HG03064 (cell line): ENCODE results near the gene EWSR1.
"Not testable (repeated sequence)": the region's sequence is repeated elsewhere in the genome, so short reads cannot be mapped to it uniquely, and the experiment has no call there.

Source experiments
- ATAC-seq: cut with Tn5 transposase; IDR thresholded peaks from one replicate; pipeline ENCODE4 v1.9.1; 2021; ENCODE audit warnings: low read depth; ENCODE audit not compliant: unreplicated experiment

The EWSR1 gene, protein sequence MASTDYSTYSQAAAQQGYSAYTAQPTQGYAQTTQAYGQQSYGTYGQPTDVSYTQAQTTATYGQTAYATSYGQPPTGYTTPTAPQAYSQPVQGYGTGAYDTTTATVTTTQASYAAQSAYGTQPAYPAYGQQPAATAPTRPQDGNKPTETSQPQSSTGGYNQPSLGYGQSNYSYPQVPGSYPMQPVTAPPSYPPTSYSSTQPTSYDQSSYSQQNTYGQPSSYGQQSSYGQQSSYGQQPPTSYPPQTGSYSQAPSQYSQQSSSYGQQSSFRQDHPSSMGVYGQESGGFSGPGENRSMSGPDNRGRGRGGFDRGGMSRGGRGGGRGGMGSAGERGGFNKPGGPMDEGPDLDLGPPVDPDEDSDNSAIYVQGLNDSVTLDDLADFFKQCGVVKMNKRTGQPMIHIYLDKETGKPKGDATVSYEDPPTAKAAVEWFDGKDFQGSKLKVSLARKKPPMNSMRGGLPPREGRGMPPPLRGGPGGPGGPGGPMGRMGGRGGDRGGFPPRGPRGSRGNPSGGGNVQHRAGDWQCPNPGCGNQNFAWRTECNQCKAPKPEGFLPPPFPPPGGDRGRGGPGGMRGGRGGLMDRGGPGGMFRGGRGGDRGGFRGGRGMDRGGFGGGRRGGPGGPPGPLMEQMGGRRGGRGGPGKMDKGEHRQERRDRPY

DNA sequence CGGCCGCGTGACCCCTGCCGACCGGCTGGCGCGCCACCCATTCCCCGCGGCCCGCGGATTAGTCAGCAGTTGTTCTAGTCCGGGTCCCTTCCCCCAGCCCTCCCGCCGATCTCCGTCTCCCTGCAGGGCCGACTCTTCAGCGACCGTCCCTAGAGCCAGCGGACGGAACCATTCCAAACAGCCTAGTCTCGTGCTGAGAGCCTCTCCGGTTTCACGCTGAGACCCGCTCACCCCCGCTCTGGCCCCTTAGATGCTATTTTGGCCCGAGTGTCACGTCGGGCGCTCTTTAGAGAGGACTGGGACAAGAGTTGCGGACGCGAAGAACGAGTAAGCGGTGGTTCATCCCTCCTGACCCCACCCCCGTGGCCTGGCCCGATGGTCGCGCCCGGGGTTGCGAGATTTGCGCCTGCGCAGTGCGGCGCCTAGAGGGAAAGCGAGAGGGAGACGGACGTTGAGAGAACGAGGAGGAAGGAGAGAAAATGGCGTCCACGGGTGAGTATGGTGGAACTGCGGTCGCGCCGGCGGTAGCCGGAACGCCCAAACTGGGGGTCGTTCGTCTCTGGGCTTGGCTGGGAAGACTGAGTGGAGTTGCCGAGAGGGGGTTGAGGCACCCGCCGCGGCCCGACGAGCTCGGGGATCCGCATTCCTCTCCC, at the start of gene EWSR1, which contains the start of gene RHBDD3:
Gene EWSR1 (plus strand): TSS at position 411 of the 653 bp plus-strand sequence. CDS start 69 bp downstream, at position 480.
Gene RHBDD3 (minus strand): TSS at position 124 of the 653 bp plus-strand sequence. CDS start 2,355 bp downstream, outside the sequence.
- ATAC-seq: peak; percentile 53

DNA sequence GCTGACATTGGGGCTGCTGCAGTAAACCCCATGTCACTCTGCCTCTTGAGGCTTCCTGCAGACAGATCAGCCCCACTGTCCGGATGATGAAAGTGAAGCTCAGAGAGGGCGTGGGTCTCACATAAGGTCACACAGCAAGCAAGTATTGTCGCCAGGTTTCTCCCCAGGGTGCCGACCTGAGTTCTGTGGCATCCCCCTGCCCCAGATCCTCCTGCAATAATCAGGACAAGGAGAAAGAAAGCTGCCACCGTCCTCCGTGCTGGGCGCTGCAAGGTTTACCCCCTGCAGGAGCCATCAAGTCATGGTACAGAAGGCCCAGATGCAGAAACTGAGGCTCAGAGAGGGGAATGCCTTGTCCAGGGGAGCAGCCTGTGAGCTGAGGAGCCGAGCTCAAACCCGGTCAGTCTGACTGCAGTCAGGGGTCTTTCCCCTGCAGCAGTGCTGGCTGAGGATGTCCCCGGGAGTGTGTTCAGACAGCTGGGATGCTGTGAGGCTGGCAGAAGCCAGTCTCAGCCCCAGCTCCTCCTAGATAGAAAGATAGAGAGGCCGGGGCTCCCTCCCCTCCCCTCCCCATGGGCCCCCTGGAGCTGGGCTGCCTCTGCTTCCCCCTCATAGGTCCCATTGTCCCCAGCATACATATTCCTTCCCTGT, 49.2 kb upstream of the EWSR1 start:
- ATAC-seq: no peak

DNA sequence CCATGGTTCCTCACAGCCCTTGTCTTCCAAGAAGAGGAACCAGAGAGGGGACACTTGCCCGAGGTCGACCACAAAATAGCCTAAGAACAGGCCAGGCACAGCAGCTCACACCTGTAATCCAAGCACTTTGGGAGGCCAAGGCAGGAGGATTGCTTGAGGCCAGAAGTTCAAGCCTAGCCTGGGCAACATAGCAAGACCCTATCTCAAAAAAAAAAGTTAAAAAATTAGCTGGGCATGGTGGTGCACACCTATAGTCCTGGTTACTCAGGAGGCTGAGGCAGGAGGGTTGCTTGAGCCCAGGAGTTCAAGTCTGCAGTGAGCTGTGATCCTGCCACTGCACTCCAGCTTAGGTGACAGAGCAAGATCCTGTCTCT, 48.7 kb upstream of the EWSR1 start:
- ATAC-seq: not testable (repeated sequence)

DNA sequence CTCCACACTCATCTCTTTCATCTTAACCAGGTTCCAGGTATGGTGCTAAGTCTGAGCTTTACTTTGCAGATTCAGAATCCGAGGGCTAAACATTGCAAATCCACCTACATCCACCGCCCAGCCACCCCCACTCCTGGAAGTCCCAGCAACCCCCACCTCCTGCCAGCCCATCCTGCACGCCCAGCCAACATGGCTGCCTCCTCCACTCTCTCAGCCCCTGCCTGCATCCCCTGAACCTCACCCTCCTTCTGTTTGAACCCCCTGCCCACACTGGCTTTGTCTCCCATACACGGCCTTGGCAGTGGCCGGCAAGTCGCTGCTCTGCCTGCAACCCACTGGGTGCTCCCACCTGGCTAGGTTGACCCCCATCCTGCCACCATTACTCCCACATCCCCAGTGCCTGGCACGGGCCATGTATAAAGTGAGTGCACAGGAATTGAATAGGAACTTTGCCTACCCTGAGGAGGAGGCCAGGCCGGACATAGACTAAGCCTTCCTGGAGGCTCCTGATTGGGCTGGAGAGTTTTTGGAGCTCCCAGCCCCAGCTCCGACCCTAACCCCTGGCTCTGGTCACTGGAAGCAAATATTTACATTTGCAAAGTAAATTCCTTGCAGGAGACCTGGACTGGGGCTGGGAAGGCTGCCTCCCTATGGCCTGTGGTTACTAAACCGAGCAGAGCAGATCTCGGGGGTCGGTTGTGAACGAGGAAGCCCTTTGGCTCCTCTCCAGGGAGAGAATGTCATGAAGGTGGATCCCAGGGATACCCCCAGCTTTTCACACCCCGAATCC, 48.0 kb upstream of the EWSR1 start:
- ATAC-seq: no peak

DNA sequence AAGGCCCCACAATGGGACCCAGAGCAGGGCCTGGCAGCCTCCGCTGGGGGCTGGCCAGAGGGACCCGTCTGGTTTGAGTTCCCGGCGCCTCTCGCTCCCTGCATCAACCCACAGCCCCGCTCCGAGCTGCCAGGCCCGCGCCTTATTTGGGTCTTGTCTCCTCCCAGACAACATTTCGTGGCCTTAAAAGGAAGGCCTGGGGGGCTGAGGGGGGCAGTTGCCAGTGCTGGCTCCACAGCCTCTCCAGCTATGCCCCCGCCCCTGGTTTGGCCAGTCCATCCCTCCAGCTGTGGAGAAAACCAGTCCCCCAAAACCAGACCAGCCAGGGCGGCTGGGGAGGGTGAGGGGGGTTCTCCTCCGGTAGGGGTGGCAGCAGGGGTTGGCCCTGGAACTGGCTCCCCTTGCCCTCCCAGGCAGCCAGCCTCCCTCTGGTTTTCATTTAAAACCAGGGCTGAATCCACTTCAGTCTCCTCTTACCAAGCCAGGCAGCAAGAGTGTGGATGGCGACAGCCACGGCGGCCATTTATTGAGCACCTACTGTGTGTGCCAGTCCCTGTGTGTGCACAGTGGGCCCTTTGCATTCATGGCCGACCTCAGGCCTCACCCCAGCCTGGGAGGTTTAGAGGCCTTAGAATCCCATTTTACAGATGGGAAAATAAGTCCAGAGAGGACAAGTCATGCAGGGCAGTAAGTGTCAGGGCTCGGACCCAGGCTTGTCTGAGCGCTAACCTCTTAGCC, 43.8 kb upstream of the EWSR1 start:
- no peak for ATAC-seq

DNA sequence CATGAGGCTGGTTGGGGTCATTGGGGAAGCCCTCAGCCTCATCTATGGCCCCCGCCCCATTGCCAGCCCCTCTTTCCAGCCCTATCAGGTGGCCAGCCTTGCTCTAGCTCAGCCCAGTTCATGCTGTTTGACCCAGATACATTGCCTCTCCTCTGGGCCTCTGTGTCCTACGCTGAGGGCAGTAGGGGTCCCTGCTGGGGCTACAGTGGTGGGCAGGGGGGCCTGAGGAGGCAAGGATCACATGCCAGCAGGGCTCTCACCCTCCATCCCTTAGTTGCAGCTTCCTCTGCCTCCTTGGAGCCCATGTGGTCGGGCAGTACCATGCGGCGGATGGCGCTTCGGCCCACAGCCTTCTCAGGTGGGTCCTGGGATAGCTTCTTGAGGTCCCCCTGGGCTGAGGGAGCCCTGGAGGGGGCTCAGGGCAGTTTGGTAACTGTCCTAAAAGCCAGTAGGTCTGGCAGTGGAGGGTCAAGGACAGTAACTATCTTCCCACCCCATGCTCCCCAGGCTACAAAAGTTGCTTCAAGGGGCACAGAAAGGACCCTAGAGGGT, 43.1 kb upstream of the EWSR1 start:
- no peak for ATAC-seq

DNA sequence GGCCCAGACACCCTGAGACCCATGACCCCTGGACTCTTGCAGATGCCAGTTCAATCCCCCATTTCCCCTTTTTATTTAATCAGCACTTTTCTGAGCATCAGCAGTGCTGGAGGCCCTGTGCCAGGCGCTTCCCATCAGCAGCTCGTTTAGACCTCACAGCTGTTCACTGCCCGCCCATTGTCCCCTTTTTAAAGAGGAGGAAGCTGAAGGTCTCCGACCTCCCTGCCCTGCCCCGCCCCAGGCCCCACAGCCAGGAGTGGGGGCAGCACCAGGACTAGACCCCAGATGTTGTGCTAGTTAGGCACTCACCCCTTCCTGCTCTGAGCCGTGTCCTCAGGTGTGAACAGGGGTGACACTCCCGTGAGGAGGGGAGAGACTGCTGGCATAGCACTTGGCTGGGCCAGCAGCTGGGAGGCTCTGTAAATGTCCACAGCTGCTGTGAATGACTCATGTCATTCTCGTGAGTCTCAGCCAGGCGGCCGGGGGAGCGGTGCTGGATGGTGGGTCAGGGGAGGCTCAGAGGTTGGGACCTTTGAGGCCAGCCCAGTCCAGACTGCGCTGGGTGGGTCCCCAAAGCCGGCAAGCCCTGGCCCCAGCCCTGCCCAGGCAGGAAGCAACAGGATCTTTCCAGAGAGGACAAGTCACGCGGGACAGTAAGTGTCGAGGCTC, 42.5 kb upstream of the EWSR1 start:
- ATAC-seq: no peak

DNA sequence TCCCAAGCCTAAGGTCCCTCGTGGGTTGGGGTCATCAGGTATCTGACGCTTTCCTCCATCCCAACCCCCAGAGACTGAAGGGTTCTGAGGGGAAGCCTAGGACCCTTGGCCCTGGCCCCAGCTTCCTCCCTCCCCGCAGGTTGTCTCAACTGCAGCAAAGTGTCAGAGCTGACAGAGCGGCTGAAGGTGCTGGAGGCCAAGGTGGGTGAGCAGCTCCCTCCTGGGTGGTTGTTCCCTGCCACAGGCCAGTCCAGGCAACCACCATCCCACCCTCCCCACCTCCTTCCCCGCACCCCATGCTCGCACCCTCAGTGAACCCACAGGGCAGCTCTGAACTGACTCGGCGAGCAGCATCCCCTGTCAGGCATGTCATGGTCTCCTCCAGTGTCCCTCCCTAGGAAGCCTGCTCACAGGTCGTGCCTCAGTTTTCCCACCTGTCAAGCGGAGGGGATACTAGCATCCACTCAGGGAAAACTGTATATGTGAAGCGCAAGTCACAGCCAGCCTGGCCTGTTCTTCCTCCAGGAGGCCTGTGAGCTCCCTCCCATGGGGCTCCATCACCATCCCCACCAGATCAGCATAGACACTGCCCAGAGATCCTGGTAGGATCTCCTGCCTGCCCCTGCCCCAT, 41.6 kb upstream of the EWSR1 start:
- no peak for ATAC-seq

DNA sequence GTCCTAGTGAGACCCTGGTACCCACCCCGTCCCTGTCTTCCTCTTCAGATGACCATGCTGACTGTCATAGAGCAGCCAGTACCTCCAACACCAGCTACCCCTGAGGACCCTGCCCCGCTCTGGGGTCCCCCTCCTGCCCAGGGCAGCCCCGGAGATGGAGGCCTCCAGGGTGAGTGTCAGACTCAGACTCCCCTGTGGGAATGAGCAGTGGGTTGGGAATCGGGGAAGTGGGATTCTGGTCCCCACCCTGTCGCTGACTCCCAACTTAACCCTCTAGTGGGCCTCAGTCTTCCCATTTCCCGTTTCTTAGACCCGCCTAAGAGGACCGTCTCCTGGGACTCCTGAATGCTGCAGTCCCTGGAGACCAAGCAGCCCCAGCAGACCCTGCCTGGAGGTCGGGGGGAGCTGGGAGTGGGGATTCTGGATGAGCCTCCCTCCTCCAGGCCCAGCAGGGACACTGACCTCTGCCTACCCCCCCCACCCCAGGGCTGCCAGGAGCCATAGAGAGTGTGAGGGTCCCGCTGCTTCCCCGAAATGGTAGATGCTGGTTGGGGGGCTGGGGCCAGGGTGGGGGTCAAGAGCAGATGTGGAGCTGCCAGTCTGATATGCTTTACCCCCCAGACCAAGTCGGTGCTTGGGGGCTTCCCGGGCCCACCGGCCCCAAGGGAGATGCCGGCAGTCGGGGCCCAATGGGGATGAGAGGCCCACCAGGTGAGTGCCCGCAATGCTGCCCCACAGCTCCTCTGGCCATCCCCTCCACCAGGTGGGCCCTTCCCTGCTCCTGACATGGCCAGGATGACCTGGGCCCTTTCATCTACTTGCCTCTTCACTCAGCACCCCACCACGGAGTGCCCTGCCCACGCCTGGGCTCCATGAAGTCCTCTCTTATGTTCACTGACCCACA, 36.8 kb upstream of the EWSR1 start:
- no peak for ATAC-seq

DNA sequence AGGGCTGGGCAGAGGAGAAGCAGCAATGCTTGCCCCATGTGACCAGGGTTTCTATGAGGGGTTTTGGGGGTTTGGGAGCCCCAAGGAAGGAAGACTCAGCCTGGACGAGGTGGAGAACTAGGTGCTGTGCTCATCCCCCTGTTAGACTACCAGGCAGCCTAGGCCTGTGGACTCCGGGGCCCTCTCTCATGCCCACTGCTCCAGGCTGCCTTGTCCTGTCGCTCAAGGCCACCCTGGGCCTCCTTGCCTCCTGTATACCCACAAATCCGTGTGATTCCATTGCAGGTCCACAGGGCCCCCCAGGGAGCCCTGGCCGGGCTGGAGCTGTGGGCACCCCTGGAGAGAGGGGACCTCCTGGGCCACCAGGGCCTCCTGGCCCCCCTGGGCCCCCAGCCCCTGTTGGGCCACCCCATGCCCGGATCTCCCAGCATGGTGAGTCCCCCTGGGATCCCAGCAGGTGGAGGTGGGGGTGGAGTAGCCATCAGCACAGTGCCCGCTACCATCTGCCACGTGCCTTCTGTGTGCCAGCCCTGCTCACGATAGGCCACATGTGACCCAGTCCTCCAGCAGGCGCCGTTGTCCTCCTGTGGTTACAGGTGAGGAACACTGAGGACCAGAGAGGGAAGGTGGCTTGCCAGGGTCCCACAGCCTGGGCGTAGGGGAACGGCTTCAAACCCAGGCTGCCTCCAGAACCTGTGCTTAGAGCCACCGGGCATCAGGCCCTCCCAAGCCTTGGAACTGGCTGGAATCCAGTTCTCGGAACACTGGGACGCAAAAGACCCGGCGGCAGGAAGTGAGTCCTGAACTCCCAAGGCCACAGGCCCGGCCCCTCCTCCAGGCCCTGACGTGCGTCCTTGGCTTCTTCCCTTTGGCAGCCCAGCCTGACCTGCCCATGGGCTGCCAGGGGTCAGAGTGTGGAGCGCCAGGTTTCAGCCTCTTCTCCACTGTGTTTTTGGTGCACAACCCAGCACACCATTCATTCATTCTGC, 35.8 kb upstream of the EWSR1 start:
- ATAC-seq: no peak

DNA sequence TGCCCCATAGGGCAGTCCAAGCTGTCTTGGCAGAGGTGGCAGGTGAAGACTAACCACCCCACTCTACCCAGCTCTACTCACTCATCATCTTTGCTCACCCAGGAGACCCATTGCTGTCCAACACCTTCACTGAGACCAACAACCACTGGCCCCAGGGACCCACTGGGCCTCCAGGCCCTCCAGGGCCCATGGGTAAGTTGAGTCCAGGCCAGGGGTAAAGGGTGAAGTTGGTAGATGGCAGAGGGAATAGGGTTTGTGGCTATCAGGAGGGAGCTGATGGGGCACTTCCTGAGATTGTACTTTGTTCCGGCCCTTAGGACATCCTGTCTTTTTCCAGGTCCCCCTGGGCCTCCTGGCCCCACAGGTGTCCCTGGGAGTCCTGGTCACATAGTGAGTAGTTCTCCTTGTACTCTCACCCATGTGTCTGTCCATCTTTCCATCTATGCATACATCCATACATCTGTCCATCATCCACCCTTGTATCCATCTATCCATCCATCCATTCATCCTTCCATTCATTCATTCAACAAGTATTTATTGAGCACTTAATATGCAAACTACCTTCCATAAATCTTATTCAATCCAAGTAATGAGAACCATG, 34.7 kb upstream of the EWSR1 start:
- ATAC-seq: no peak

DNA sequence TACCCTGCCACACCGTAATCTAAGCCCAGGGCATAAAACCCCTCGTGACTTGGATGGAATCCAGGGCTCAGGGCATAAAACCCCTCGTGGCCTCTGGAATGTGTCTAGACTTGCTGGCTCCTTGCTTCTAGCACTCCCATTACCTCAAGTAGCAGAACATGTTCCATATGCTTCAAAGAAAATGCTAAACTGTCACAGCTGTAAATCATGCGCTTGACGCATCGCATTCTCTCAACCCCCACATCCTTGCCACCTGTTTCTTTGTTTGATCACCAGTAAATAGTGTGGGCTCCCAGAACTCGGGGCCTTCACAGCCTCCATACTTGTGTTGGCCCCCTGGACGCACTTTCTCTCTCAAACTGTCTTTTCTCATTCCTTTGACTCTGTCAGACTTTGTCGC, 27.6 kb upstream of the EWSR1 start:
- ATAC-seq: not testable (repeated sequence)

DNA sequence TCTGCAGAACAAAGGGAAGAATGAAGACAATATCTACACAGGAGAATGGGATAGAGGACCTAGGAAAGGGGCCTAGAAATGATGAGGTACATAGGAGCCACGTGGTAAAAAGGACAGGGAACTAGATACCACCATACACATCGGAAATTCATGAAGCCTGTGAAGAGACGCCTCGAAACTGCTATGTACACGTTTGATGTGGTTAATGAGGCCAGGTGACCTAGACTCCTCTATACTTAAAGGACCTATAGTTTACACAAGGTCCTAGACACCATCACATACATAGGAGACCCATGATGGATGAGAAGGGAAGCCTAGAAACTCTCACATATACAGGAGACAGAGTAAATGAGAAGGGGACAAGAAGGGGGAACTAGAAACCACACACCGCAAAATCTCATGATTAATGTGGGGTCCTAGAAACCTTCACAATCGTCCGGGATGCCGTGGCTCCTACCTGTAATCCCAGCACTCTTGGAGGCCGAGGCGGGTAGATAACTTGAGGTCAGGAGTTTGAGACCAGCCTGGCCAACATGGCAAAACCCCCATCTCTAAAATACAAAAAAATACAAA, 24.1 kb upstream of the EWSR1 start:
- ATAC-seq: no peak

DNA sequence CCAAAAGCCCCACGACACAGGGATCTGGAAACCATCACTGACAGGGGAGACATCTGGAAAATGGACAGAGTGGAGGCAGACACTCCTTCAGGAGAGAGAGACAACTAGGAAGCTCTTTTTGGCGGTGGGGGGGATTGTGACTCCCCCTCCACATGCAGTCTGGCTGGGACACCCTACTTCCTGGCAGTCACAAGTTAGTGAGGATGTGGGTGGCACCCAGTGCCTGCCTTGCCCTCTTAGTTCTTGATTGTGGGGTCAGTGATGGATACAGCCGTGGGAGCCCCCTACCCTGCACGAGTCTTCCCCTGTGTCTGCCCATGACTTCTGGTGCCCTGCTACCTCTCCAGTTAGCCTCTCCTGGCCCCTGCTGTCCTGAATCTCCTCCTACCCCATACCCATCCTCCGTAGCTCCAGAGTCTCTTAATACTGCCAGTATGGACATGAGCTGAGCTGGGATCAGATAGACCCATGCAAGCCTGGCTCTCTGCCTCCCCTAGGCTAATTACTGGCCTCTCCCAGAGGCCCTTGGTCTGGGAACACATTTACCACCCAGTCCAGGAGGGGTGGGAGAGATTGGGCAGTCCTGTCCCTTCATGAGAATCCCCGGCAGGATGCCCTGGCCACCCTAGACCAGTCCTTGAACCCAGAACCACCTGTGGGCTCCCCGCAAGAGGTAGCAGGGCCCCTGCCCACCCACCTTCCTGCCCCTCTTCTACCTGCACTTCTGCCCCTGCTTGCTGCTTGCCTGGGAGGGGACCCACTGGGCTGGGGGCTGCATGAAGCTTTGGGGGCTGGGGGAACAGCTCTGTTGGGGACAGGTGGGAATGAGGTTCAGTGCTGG, 23.1 kb upstream of the EWSR1 start:
- no peak for ATAC-seq
